Activated T-helper 17 cell treated with anti-CD3 and anti-CD28 coated beads, Interleukin-2, amount 50 U/mL, for 72 hours (primary cell): ENCODE measurements around the gene ZBTB8A. TPM values are rescaled to one million over a fixed set of nuclear protein-coding genes. Genes with fewer than 3 reads are reported as not detected.
"Not testable (repeated sequence)": the region's sequence is repeated elsewhere in the genome, so short reads cannot be mapped to it uniquely, and the experiment has no call there.

ENCODE experiments used
- ATAC-seq: fragments of 150-1000 bp; cut with Tn5 transposase; replicated peaks from 2 replicates; pipeline ENCODE4 v1.10.0; 2021; ENCODE audit warnings: mild to moderate bottlenecking, moderate library complexity
- H3K27ac Mint-ChIP-seq: one replicate; pipeline ENCODE4 v1.8.0; 2022; ENCODE audit warnings: mixed read lengths
- H3K27me3 Mint-ChIP-seq: one replicate; pipeline ENCODE4 v1.8.0; 2022; ENCODE audit warnings: mixed read lengths
- H3K36me3 Mint-ChIP-seq: one replicate; pipeline ENCODE4 v1.8.0; 2022; ENCODE audit warnings: low read depth, mild to moderate bottlenecking, mixed read lengths
- H3K4me1 Mint-ChIP-seq: one replicate; pipeline ENCODE4 v1.8.0; 2022; ENCODE audit warnings: mixed read lengths
- H3K4me3 Mint-ChIP-seq: one replicate; pipeline ENCODE4 v1.8.0; 2022; ENCODE audit warnings: mild to moderate bottlenecking, mixed read lengths
- H3K9me3 Mint-ChIP-seq: one replicate; pipeline ENCODE4 v1.8.0; 2022; ENCODE audit warnings: mixed read lengths
- total RNA-seq, 2 donors: library from RNA; stranded (reverse); gene quantifications; one replicate each; pipeline ENCODE4 v1.2.3, GENCODE V29; 2022

The ZBTB8A gene
- total RNA-seq, 2 donors from 2014 or later = 0.03 to 0.26 TPM

DNA sequence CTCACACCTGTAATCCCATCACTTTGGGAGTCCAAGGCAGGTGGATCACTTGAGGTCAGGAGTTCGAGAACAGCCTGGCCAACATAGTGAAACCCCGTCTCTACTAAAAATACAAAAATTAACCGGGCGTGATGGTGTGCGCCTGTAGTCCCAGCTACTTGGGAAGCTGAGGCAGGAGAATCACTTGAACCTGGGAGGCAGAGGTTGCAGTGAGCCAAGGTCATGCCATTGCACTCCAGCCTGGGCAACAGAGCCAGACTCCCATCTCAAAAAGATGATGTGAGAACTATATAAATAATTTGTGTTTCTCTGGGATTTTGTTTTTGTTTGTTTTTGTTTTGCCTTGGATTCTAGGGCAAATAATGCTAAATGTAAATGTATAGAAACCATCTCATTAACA lies 17.8 kb downstream of the ZBTB8A start:
- not testable (repeated sequence) for H3K4me1 Mint-ChIP-seq, H3K4me3 Mint-ChIP-seq, H3K36me3 Mint-ChIP-seq, H3K9me3 Mint-ChIP-seq, H3K27ac Mint-ChIP-seq, H3K27me3 Mint-ChIP-seq, ATAC-seq

DNA sequence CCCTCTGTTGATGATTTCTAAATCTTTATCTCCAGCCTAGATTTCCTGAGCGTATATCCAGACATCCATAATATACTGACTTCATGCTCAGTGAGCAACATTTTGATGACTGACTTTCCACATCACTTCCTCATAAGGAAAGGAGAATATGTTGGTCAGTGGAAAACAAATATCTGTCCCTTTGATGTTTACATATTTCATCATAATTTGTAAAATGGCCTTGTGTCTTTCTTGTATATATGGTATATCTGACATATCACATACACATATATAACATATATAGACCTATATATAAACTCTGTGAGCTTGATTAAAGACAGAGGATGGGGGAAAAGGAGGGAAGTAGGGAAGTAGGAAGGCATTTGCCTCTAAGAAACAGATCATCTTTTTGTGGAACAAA lies 18.6 kb downstream of the ZBTB8A start:
- no peak overlapping the region for H3K27ac Mint-ChIP-seq
- ATAC-seq = no peak

GRCh38 chr1:32568929-32569328 lies 29.7 kb downstream of the ZBTB8A start:
- no peak overlapping the region for H3K27ac Mint-ChIP-seq
- no peaks in the 10 kb centered on the region for H3K36me3 Mint-ChIP-seq
- H3K9me3 Mint-ChIP-seq = no peaks in the 10 kb centered on the region
- no peak overlapping the region for H3K4me3 Mint-ChIP-seq
- ATAC-seq = no peak
- no peaks in the 10 kb centered on the region for H3K4me1 Mint-ChIP-seq
- H3K27me3 Mint-ChIP-seq = peaks cover 3% of the 10 kb centered on the region

More for the DNA sequence above, 18.6 kb downstream of the ZBTB8A start:
- H3K36me3 Mint-ChIP-seq = no peaks in the 10 kb centered on the region
- H3K4me3 Mint-ChIP-seq = no peak overlapping the region
- H3K27me3 Mint-ChIP-seq = no peaks in the 10 kb centered on the region
- H3K9me3 Mint-ChIP-seq = no peaks in the 10 kb centered on the region
- no peaks in the 10 kb centered on the region for H3K4me1 Mint-ChIP-seq

DNA sequence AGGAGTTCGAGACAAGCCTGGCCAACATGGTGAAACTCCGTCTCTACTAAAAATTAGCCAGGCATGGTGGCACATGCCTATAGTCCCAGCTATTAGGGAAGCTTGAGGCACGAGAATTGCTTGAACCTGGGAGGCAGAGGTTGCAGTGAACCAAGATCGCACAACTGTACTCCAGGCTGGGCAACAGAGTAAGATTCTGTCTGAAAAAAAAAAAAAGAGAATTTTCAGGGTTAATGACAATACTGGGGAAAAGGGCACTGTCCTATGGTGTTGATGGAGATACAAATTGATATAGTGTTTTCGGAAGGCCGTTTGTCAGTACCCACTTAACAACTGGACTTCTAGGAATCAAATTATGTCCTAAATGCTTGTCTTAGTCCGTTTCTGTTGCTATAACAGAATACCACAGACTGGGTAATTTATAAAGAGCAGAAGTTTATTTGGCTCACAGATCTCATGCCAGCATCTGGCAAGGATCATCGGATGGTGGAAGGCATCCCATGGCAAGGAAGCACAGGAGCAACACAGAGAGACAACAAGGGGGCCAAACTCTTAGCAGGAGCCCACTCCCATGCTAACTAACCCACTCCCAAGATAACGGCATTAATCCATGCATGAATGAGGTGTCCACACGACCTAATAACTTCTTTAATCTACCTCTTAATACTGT lies 41.3 kb downstream of the ZBTB8A start:
- no peaks in the 10 kb centered on the region for H3K9me3 Mint-ChIP-seq
- H3K36me3 Mint-ChIP-seq = no peaks in the 10 kb centered on the region
- no peaks in the 10 kb centered on the region for H3K4me1 Mint-ChIP-seq
- H3K27me3 Mint-ChIP-seq = peaks cover 2% of the 10 kb centered on the region
- H3K4me3 Mint-ChIP-seq = no peak overlapping the region
- H3K27ac Mint-ChIP-seq = no peak overlapping the region
- ATAC-seq = no peak

- Mint-ChIP-seq H3K4me1 (no peaks in the 10 kb centered on the region), H3K36me3 (no peaks in the 10 kb centered on the region), H3K27me3 (no peaks in the 10 kb centered on the region), H3K9me3 (no peaks in the 10 kb centered on the region), H3K27ac (no peak overlapping the region), H3K4me3 (no peak overlapping the region)
- ATAC-seq = no peak
Observed at GRCh38 chr1:32592943-32593342, 53.7 kb downstream of the ZBTB8A start.

GRCh38 chr1:32600034-32600433 lies 60.8 kb downstream of the ZBTB8A start:
- Mint-ChIP-seq H3K27ac (no peak overlapping the region), H3K9me3 (no peaks in the 10 kb centered on the region), H3K4me3 (no peak overlapping the region), H3K4me1 (no peaks in the 10 kb centered on the region), H3K27me3 (no peaks in the 10 kb centered on the region), H3K36me3 (no peaks in the 10 kb centered on the region)
- ATAC-seq = no peak

DNA sequence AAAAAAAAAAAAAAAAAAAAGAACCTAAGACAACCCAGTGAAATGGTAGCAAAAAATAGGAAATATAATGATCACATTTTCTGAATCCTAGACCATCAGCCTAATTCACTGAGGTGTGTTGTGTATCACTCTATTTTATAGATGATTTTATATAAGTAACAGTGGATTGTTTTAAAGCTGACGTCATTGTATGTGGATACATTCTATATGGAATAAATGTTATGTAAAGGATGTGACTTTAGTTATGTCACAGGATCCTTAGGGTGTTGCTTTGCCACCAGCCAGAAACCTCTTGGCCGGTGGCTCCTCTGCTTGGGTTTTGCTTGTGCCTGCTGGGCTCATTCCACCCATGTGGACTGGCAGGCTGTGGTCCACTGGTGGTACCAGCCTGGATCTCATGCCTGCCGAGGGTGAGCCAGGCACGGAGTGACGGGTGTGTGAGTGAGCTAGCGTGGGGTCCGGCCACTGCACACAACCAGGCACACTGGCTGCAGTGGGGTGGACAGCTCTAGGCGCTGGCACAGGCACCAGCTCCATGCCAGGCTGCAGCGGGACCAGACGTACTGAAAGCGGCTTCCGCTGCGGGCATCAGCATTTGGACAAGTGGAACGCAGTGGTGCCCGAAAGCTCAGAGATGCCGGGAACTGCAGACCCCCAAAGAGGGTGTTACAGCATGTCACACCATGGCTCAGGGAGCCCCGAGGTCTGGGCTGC lies 66.6 kb downstream of the ZBTB8A start:
- Mint-ChIP-seq H3K4me3 (no peak overlapping the region), H3K36me3 (no peaks in the 10 kb centered on the region), H3K4me1 (no peaks in the 10 kb centered on the region), H3K27ac (no peak overlapping the region), H3K27me3 (no peaks in the 10 kb centered on the region), H3K9me3 (no peaks in the 10 kb centered on the region)
- no peak for ATAC-seq

DNA sequence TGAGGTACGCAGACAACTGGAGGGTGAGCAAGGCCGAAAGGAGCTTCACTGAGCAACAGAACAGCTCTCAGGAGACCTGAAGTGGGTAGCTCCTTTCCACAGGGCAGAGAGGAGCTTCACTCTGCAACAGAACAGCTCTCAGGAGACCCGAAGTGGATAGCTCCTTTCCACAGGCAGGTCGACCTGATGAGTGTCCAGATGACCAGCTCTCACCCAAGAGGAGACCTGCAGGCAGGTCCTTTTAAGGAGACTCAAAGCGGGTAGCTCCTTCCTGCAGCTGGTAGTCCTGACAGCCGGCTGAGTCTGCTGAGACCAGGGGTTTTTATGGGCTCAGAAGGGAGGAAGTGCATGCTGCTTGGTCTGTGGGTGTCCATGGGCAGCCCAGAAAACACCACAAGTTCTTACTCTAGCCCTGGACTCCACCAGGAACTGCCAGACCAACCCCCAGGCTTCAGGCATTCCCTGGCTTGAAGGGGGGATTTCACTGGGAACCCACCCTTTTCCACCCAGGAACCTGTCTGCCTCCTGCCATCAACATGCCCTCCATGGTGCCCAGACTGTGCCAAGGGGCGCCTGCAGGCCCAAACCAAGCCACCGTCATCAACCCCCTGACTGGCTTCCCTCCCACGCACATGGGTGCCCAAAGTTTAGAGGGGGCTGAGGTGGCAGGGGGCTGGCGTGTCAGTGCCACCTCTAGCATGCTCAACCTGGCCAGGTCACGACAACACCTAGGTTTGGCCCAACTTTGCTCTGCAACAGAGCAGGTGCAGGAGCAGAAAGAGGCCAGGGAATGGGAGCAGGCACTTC lies 67.5 kb downstream of the ZBTB8A start:
- H3K4me1 Mint-ChIP-seq = no peaks in the 10 kb centered on the region
- no peaks in the 10 kb centered on the region for H3K27me3 Mint-ChIP-seq
- ATAC-seq = no peak
- H3K9me3 Mint-ChIP-seq = no peaks in the 10 kb centered on the region
- H3K36me3 Mint-ChIP-seq = no peaks in the 10 kb centered on the region
- no peak overlapping the region for H3K27ac Mint-ChIP-seq
- no peak overlapping the region for H3K4me3 Mint-ChIP-seq

DNA sequence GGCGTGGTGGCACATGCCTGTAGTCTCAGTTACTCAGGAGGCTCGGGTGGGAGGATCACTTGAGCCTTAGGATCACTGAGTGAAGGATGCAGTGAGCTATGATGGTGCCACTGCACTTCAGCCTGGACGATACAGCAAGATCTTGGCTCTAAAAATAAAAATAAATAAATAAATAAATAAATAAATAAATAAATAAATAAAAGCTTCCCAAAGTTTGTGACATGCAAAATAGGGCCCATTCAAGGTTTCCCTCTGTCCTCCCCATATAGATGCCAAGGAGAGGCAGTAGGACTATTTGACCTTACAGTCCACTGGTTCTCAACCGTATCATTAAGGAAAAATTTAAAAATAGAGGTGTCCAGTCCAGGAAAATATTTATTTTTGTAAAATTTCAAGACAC lies 70.0 kb downstream of the ZBTB8A start:
- Mint-ChIP-seq H3K4me1 (peaks cover 5% of the 10 kb centered on the region), H3K4me3 (no peak overlapping the region), H3K27me3 (peaks cover 3% of the 10 kb centered on the region), H3K27ac (no peak overlapping the region), H3K9me3 (no peaks in the 10 kb centered on the region), H3K36me3 (no peaks in the 10 kb centered on the region)
- no peak for ATAC-seq

GRCh38 chr1:32611859-32612188 lies 72.6 kb downstream of the ZBTB8A start:
- Mint-ChIP-seq H3K27ac (no peak overlapping the region), H3K9me3 (no peaks in the 10 kb centered on the region), H3K4me3 (peak overlapping the region; percentile 65), H3K27me3 (peaks cover 3% of the 10 kb centered on the region), H3K36me3 (no peaks in the 10 kb centered on the region), H3K4me1 (peaks cover 5% of the 10 kb centered on the region)
- ATAC-seq = no peak

GRCh38 chr1:32612189-32612881 lies 73.1 kb downstream of the ZBTB8A start:
- H3K27ac Mint-ChIP-seq = no peak overlapping the region
- peak; percentile 100 for ATAC-seq
- no peaks in the 10 kb centered on the region for H3K36me3 Mint-ChIP-seq
- H3K9me3 Mint-ChIP-seq = no peaks in the 10 kb centered on the region
- H3K4me3 Mint-ChIP-seq = peak overlapping the region; percentile 65
- peaks cover 3% of the 10 kb centered on the region for H3K27me3 Mint-ChIP-seq
- peaks cover 5% of the 10 kb centered on the region for H3K4me1 Mint-ChIP-seq

DNA sequence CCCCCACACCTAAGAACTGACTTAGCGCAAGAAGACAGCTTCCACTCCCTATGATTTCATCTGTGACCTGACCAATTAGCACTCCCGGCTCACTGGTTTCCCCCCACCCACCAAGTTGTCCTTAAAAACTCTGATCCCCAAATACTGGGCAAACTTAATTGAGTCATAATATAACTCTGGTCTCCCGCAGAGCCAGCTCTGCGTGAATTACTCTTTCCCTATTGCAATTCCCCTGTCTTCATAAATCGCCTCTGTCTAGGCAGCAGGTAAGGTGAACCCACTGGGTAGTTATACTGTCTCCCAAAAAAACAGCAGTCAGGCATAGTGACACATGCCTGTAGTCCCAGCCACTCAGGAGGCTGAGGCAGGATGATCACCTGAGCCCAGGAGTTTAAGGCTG lies 74.2 kb downstream of the ZBTB8A start:
- ATAC-seq = no peak
- Mint-ChIP-seq H3K9me3 (no peaks in the 10 kb centered on the region), H3K4me1 (peaks cover 5% of the 10 kb centered on the region), H3K4me3 (no peak overlapping the region), H3K27ac (no peak overlapping the region), H3K27me3 (peaks cover 3% of the 10 kb centered on the region), H3K36me3 (no peaks in the 10 kb centered on the region)

DNA sequence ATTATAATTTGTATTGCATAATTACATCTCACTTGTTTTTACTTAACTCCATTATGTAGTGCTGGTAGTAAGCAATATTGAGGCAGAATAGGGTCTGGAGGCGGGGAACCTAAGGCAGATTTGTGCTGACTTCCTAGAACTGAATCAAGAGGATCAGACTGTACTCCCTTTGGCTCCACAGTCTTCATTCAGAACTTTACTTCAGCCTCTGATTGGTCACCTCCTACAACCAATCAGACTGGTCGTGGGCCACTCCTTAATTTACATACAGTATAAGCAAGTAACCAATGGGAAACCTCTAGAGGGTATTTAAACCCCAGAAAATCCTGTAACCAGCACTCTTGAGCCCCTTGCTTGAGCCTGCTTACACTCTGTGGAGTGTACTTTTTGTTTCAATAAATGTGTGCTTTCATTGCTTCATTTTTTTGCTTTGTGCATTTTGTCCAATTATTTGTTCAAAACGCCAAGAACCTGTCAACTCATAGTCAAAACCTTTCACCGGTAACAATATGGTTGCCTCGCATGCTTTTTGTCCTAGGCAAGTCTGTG lies 79.5 kb downstream of the ZBTB8A start:
- H3K27me3 Mint-ChIP-seq = no peaks in the 10 kb centered on the region
- ATAC-seq = no peak
- H3K9me3 Mint-ChIP-seq = no peaks in the 10 kb centered on the region
- no peak overlapping the region for H3K4me3 Mint-ChIP-seq
- peaks cover 44% of the 10 kb centered on the region for H3K36me3 Mint-ChIP-seq
- no peak overlapping the region for H3K27ac Mint-ChIP-seq
- H3K4me1 Mint-ChIP-seq = peaks cover 21% of the 10 kb centered on the region

GRCh38 chr1:32619701-32620485 lies 80.7 kb downstream of the ZBTB8A start:
- H3K9me3 Mint-ChIP-seq = no peaks in the 10 kb centered on the region
- ATAC-seq = peak; percentile 43

More at GRCh38 chr1:32619701-32620485, 80.7 kb downstream of the ZBTB8A start:
- H3K27me3 Mint-ChIP-seq = no peaks in the 10 kb centered on the region
- H3K4me3 Mint-ChIP-seq = peak overlapping the region; percentile 6
- H3K36me3 Mint-ChIP-seq = peaks cover 56% of the 10 kb centered on the region
- H3K27ac Mint-ChIP-seq = no peak overlapping the region
- peaks cover 27% of the 10 kb centered on the region for H3K4me1 Mint-ChIP-seq
